AG04450 (cell line): ENCODE data around the gene OPN3. TPM values are rescaled to one million over a fixed set of nuclear protein-coding genes. Genes with fewer than 3 reads are reported as not detected.

ENCODE experiments used
- CTCF ChIA-PET: fragments of 300-600, 350-600 bp; formaldehyde crosslinking; extraction: SDS; loops from one replicate; lab custom pipeline; 2022; ENCODE audit warnings: antibody characterized with exemption, inconsistent platforms; lab: Charles Lee
- POLR2A ChIA-PET: fragments of 350-600 bp; formaldehyde crosslinking; extraction: SDS; loops from one replicate; lab custom pipeline; 2021; ENCODE audit warnings: antibody characterized with exemption, inconsistent platforms; lab: Yijun Ruan, JAX
- DNase-seq: peaks from one replicate; pipeline ENCODE4 v3.0.0-alpha.2; 2011; ENCODE audit warnings: low read depth, low spot score
- H3K27ac ChIP-seq: one replicate; pipeline ENCODE4 v1.5.1; 2012; ENCODE audit warnings: low read depth, low read length, control low read depth
- H3K27me3 ChIP-seq: one replicate; pipeline ENCODE4 v1.6.0; 2012; ENCODE audit warnings: low read length; ENCODE audit not compliant: control insufficient read depth, insufficient read depth
- H3K4me3 ChIP-seq: 2 replicates; pipeline ENCODE4 v1.5.1; 2011; ENCODE audit warnings: mild to moderate bottlenecking, low read depth, low read length, control low read depth
- H3K9me3 ChIP-seq: 2 replicates; pipeline ENCODE4 v1.5.1; 2012; ENCODE audit warnings: low read length; ENCODE audit not compliant: control insufficient read depth, insufficient read depth
- CTCF ChIP-seq: IDR thresholded peaks from 2 replicates; pipeline ENCODE4 v1.5.1; 2011; ENCODE audit warnings: low read depth, low read length, control low read depth, inconsistent platforms
- polyA plus RNA-seq: library from polyadenylated mRNA; depleted of rRNA; stranded (reverse); fragments of >200 nt; gene quantifications from 2 replicates; pipeline ENCODE4 v1.2.3, GENCODE V29; 2011; rRNA removed

Gene OPN3
- polyA plus RNA-seq, 1 experiment: 70.1 TPM

GRCh38 chr1:241551759-241552638 is 88.2 kb downstream of the OPN3 start:
- DNase-seq: no peak
- CTCF ChIA-PET: no interaction called here

GRCh38 chr1:241550318-241550717 is 89.9 kb downstream of the OPN3 start:
- H3K4me3 ChIP-seq: no peak overlapping the region
- TF ChIP-seq CTCF: no peak
- DNase-seq: no peak
- no peak overlapping the region for H3K27ac ChIP-seq
- no peaks in the 10 kb centered on the region for H3K27me3 ChIP-seq
- ChIA-PET POLR2A (no interaction called here), CTCF (no interaction called here)
- H3K9me3 ChIP-seq: no peaks in the 10 kb centered on the region

More at GRCh38 chr1:241551759-241552638, 88.2 kb downstream of the OPN3 start:
- Histone ChIP-seq H3K27ac (no peak overlapping the region), H3K27me3 (no peaks in the 10 kb centered on the region), H3K9me3 (no peaks in the 10 kb centered on the region), H3K4me3 (no peak overlapping the region)
- TF ChIP-seq CTCF: no peak
- POLR2A ChIA-PET: no interaction called here

- H3K27me3 ChIP-seq: no peaks in the 10 kb centered on the region
- DNase-seq: no peak
- no peaks in the 10 kb centered on the region for H3K9me3 ChIP-seq
- no peak overlapping the region for H3K4me3 ChIP-seq
- ChIA-PET CTCF (no interaction called here), POLR2A (no interaction called here)
- TF ChIP-seq CTCF: no peak
- H3K27ac ChIP-seq: no peak overlapping the region
Measured at GRCh38 chr1:241548008-241548407, 92.2 kb downstream of the OPN3 start.

Other genes with a start within 250 kb of the OPN3 start
- gene FH, start 120.6 kb downstream of the OPN3 start, polyA plus RNA-seq: 80.6 and 104 TPM in 2 replicates
- 0.04 and 0.07 TPM in 2 replicates for gene KMO, start 108.0 kb downstream of the OPN3 start, polyA plus RNA-seq
- gene CHML, start within 50 bp of the OPN3 start, polyA plus RNA-seq: 13.0 and 17.1 TPM in 2 replicates
- gene WDR64, start 11.9 kb upstream of the OPN3 start, polyA plus RNA-seq: not detected in 2 replicates
- 2.9 and 4.3 TPM in 2 replicates for gene EXO1, start 207.8 kb upstream of the OPN3 start, polyA plus RNA-seq